GM12878 (cell line): Measurements from ENCODE around the gene MAML3. TPM values are rescaled to one million over a fixed set of nuclear protein-coding genes. Genes with fewer than 3 reads are reported as not detected.

ENCODE experiments used
- ATAC-seq: fragments of 200-7000 bp; cut with Tn5 transposase; 3 replicates; pipeline ENCODE4 v1.9.1; 2020; ENCODE audit warnings: mild to moderate bottlenecking, moderate library complexity
- BruUV-seq: library from RNA; stranded (reverse); fragments of 400-500 nt; replicated peaks from 2 replicates; lab custom pipeline; 2021; lab: Mats Ljungman, UMichigan
- CTCF ChIA-PET: fragments of 300-600 bp; sonication (Branson Sonifier 250); formaldehyde crosslinking; extraction: SDS; loops from one replicate; lab custom pipeline; 2021; ENCODE audit warnings: inconsistent platforms; lab: Yijun Ruan, JAX
- POLR2A ChIA-PET: fragments of 350-600 bp; formaldehyde crosslinking; extraction: SDS; loops from one replicate; lab custom pipeline; 2021; ENCODE audit warnings: inconsistent platforms; lab: Charles Lee
- RAD21 ChIA-PET: fragments of 300-600 bp; sonication (Branson Sonifier 250); formaldehyde crosslinking; loops from one replicate; lab custom pipeline; 2023; ENCODE audit warnings: antibody characterized with exemption; ENCODE audit not compliant: unreplicated experiment; lab: Charles Lee
- SMC1A ChIA-PET: fragments of 300-600 bp; sonication (Branson Sonifier 250); formaldehyde crosslinking; loops from one replicate; lab custom pipeline; 2023; ENCODE audit not compliant: unreplicated experiment, uncharacterized antibody; lab: Charles Lee
- DNase-seq: peaks from one replicate; pipeline ENCODE4 v3.0.0-alpha.2; 2011; ENCODE audit warnings: low read depth, low spot score
- FAIRE-seq: peaks from 3 replicates; lab custom pipeline; 2011; peaks lifted over from hg19 to GRCh38; lab: Jason Lieb, UNC
- H2AFZ ChIP-seq: 2 replicates; pipeline ENCODE4 v1.6.0; 2011; ENCODE audit warnings: low read depth, low read length, control low read depth; ENCODE audit not compliant: control insufficient read depth
- H3K27ac ChIP-seq: 2 replicates; pipeline ENCODE4 v1.5.1; 2011; ENCODE audit warnings: control low read depth; ENCODE audit not compliant: control insufficient read depth, insufficient read depth
- H3K27me3 ChIP-seq, 2 experiments: replicated peaks in 1 of 2; 2 replicates each; pipeline versions ENCODE4 v1.6.0 to v1.6.1; 2011; ENCODE audit warnings: low read length in 1 of 2; ENCODE audit not compliant: control insufficient read depth in 2 of 2, insufficient read depth in 2 of 2
- H3K36me3 ChIP-seq, 2 experiments: 2 replicates each; pipeline ENCODE4 v1.5.1; 2011; ENCODE audit warnings: low read length in 1 of 2; ENCODE audit not compliant: control insufficient read depth in 2 of 2, insufficient read depth in 2 of 2
- H3K4me1 ChIP-seq: 2 replicates; pipeline ENCODE4 v1.6.1; 2011; ENCODE audit warnings: mild to moderate bottlenecking, low read length, moderate library complexity, mixed read lengths; ENCODE audit not compliant: control insufficient read depth, insufficient read depth
- H3K4me2 ChIP-seq: 2 replicates; pipeline ENCODE4 v1.6.0; 2011; ENCODE audit warnings: control low read depth; ENCODE audit not compliant: control insufficient read depth, insufficient read depth
- H3K4me3 ChIP-seq: fragments of 200-600 bp; sonication (generic); 2 replicates; pipeline ENCODE4 v1.5.1; 2016
- H3K79me2 ChIP-seq: 2 replicates; pipeline ENCODE4 v1.6.0; 2011; ENCODE audit warnings: low read length; ENCODE audit not compliant: control insufficient read depth, insufficient read depth
- H3K9ac ChIP-seq: 2 replicates; pipeline ENCODE4 v1.8.0; 2011; ENCODE audit warnings: low read length, control low read depth, mixed read lengths; ENCODE audit not compliant: control insufficient read depth, insufficient read depth
- H3K9me3 ChIP-seq: replicated peaks from 3 replicates; pipeline ENCODE4 v1.5.1; 2011; ENCODE audit warnings: mild to moderate bottlenecking, low read length; ENCODE audit not compliant: control insufficient read depth, insufficient read depth
- H4K20me1 ChIP-seq: 2 replicates; pipeline ENCODE4 v1.6.0; 2011; ENCODE audit not compliant: control insufficient read depth, insufficient read depth
- CHD1 ChIP-seq: IDR thresholded peaks from 2 replicates; pipeline ENCODE4 v1.6.1; 2012; ENCODE audit warnings: low read depth, low read length, improper control_type of control experiment
- EGR1 ChIP-seq, 2 experiments: IDR thresholded peaks; 1 replicate in 1 of 2; 2 replicates in 1 of 2; pipeline ENCODE4 v1.6.1; 2011 to 2012; ENCODE audit warnings: low read depth in 2 of 2, low read length in 2 of 2, borderline replicate concordance in 1 of 2, mild to moderate bottlenecking in 1 of 2, moderate library complexity in 1 of 2
- PAX5 ChIP-seq: IDR thresholded peaks from 2 replicates; pipeline ENCODE4 v1.6.1; 2011; ENCODE audit warnings: low read depth, low read length, borderline replicate concordance
- SREBF2 ChIP-seq: IDR thresholded peaks from 2 replicates; pipeline ENCODE4 v1.6.1; 2012; ENCODE audit warnings: mild to moderate bottlenecking, low read length
- ZNF687 ChIP-seq: fragments of 450-650 bp; IDR thresholded peaks from 2 replicates; pipeline ENCODE4 v1.6.1; 2017; ENCODE audit warnings: mild to moderate bottlenecking, moderate library complexity
- WGBS: methylation state at CpG from one replicate; pipeline ENCODE4 v1.1.6; 2016; ENCODE audit warnings: low lambda C conversion rate; ENCODE audit not compliant: insufficient replicate concordance, insufficient coverage; ENCODE audit errors: missing lambda C conversion rate; 5-methylcytosine and 5-hydroxymethylcytosine counted together
- in situ Hi-C: fragments of 300-500 bp; cut with MboI; formaldehyde crosslinking; loops from 9 replicates; pipeline ENCODE4 v1.14.3; 2018; ENCODE audit warnings: mixed read lengths
- intact Hi-C: fragments of 100-400 bp; cut with micrococcal nuclease; formaldehyde crosslinking; loops from one replicate; pipeline ENCODE4 v1.14.2; 2022; ENCODE audit not compliant: unreplicated experiment
- polyA plus RNA-seq, 11 experiments: library from polyadenylated mRNA; depleted of rRNA in 4 of 11; unstranded in 6 of 11; stranded (reverse) in 5 of 11; fragments of >200 nt; fragmentation: Nextera tagmentation in 4 of 11; fragmentation: Illumina TruSeq in 1 of 11; extraction: Ambion mirVana in 4 of 11; extraction: Trizol in 1 of 11; gene quantifications; 1 replicate in 1 of 11; 2 replicates in 10 of 11; pipeline versions ENCODE4 v1.2.1 to v1.2.3, GENCODE V29; 2011 to 2016; ENCODE audit warnings: inconsistent platforms in 2 of 11, missing spikeins in 2 of 11, low read depth in 1 of 11
- total RNA-seq, 4 experiments: library from RNA; depleted of rRNA in 3 of 4; stranded (reverse); fragments of >200 nt in 3 of 4; fragmentation: Illumina TruSeq in 1 of 4; extraction: Trizol in 1 of 4; gene quantifications; 2 replicates each; pipeline versions ENCODE4 v1.2.1 to v1.2.3, GENCODE V29; 2013 to 2021

MAML3 gene
- total and polyA plus RNA-seq, 10 of the 15 experiments (the other 5 are each of a cell fraction or from before 2014, with no cell fraction given): under 0.01 to 0.53 (median 0.06) TPM; not detected in 2

- WGBS: 0% methylated on average over 2 of the region's 2 CpGs
- H3K9ac ChIP-seq: no peak overlapping the region
- in situ Hi-C loops: no loop called here
- ChIA-PET CTCF (no interaction called here), POLR2A (no interaction called here)
- no peak for ATAC-seq
- H3K4me3 ChIP-seq: no peak overlapping the region
- no peaks in the 10 kb centered on the region for H3K9me3 ChIP-seq
- no peaks in the 10 kb centered on the region; the same call in 1 of the 2 replicates for H4K20me1 ChIP-seq
- no peaks in the 10 kb centered on the region for H3K4me1 ChIP-seq
- DNase-seq: no peak
- FAIRE-seq: no peak
- no peaks in the 10 kb centered on the region for H3K79me2 ChIP-seq
- H2AFZ ChIP-seq: no peak overlapping the region
- TF ChIP-seq EGR1 (IDR thresholded peaks at IDR 0.05; ENCODE audit: borderline replicate concordance in 1 of 2, low read depth in 2 of 2, low read length in 2 of 2) (no peak), ZNF687 (no peak), CHD1 (no peak), PAX5 (no peak), SREBF2 (no peak)
- TF ChIP-seq, all 136 proteins: peak for 0
- ChIA-PET SMC1A (no interaction called here), RAD21 (no interaction called here)
- BruUV-seq: no TSS peak
- H3K36me3 ChIP-seq: no peaks in the 10 kb centered on the region
- intact Hi-C loops: no loop called here
- no peaks in the 10 kb centered on the region; a peak in 2 of 4 replicates for H3K27me3 ChIP-seq
- no peak overlapping the region for H3K4me2 ChIP-seq
- no peak overlapping the region for H3K27ac ChIP-seq
These were observed 26.6 kb downstream of the MAML3 start for GRCh38 chr4:140127422-140127821.
